Measurements from ENCODE around the gene ADGRA3.

Gene ADGRA3

DNA sequence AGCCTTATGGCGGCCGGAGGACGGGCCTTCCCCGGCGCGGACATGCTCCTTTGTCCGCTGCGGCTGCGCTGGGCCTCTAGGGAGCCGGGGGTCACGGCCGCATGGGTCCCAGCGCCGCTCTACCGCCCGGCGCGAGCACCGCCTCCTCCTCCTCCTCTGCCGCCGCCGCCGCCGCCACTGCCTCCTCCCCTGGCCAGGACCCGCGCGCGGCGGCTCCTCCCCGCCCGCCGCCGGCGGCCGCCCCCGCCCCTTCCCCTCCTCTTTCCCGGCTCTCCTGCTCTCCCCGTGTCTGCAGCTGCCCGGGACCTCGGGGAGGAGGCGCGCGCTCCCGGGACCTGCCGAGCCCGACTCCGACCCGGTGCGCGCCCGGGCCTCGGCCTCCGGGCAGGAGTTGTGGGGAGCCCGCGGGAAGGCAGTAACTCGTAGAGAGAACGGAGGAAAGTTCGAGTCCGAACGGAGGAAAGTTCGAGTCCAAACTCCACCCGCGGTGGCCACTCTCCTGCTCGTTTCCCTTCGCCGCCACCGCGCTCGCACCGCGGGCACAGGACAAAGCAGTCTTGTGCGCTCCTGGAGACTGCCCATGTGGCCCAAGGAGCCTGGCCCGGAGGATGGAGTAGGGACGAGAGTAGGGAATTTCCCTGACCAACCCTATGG is at the start of gene ADGRA3:
Gene ADGRA3 (minus strand): TSS at position 179 of the 654 bp plus-strand sequence. CDS start 282 bp downstream, outside the sequence.
- Mint-ChIP-seq H3K9me3 (peaks cover 2% of the 10 kb centered on the region), H3K36me3 (ENCODE audit: low read depth) (peaks cover 4% of the 10 kb centered on the region), H3K4me1 (peaks cover 22% of the 10 kb centered on the region), H3K4me3 (peak within 1 kb of the TSS; percentile 97 to 99 (median 97)), H3K27ac (peak within 1 kb of the TSS; percentile 98), H3K27me3 (ENCODE audit: low read depth) (no peaks in the 10 kb centered on the region)
- TF ChIP-seq, protein P1, sequence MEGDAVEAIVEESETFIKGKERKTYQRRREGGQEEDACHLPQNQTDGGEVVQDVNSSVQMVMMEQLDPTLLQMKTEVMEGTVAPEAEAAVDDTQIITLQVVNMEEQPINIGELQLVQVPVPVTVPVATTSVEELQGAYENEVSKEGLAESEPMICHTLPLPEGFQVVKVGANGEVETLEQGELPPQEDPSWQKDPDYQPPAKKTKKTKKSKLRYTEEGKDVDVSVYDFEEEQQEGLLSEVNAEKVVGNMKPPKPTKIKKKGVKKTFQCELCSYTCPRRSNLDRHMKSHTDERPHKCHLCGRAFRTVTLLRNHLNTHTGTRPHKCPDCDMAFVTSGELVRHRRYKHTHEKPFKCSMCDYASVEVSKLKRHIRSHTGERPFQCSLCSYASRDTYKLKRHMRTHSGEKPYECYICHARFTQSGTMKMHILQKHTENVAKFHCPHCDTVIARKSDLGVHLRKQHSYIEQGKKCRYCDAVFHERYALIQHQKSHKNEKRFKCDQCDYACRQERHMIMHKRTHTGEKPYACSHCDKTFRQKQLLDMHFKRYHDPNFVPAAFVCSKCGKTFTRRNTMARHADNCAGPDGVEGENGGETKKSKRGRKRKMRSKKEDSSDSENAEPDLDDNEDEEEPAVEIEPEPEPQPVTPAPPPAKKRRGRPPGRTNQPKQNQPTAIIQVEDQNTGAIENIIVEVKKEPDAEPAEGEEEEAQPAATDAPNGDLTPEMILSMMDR (IDR thresholded peaks at IDR 0.05; ENCODE audit: unreplicated experiment in 3 of 3), result no peak

DNA sequence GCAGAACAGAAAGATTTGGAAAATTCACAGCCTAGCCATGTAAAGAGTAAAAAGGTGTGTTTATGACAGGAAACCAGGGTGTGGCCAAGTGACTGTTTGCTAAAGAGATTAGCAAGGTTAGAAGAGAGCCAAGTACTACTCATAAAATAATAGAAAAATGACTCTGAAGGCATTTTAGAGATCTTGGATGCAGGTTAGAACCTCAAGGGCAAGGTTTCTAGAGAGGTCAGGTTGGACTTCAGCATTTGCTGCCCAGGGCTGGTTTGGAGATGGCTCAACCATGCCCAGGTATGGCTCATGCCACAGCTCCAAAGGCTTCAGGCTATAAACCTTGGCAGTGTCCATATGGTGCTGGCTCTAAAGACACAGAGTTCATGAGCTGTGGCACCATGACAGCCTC is 40.6 kb upstream of the ADGRA3 start:
- H3K27ac Mint-ChIP-seq, result no peak overlapping the region
- no peaks in the 10 kb centered on the region for H3K4me1 Mint-ChIP-seq
- H3K36me3 Mint-ChIP-seq (ENCODE audit: low read depth), result no peaks in the 10 kb centered on the region
- H3K9me3 Mint-ChIP-seq, result peaks cover 13% of the 10 kb centered on the region
- TF ChIP-seq, protein P1 (IDR thresholded peaks at IDR 0.05; ENCODE audit: unreplicated experiment in 3 of 3), result no peak
- no peak overlapping the region for H3K4me3 Mint-ChIP-seq
- no peaks in the 10 kb centered on the region for H3K27me3 Mint-ChIP-seq (ENCODE audit: low read depth)

DNA sequence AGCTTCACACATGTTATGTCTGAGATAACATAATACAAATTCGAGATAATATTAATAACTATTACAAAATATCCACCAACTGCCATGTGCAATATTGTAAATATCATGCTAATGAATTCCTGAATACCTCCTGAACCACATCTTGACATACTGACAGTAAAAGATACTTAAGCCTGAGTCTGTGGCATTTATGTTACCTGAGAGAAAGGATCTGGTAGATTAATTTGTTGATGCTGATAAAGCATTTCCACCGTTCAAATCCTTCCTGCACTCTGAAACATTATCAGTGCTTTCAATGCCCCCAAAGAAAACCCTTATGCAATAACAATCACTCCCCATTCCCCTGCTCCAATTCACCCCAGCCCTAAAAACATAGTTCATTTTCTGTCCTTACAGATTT is 38.8 kb upstream of the ADGRA3 start:
- H3K36me3 Mint-ChIP-seq (ENCODE audit: low read depth), result no peaks in the 10 kb centered on the region
- no peak overlapping the region for H3K4me3 Mint-ChIP-seq
- H3K27me3 Mint-ChIP-seq (ENCODE audit: low read depth), result no peaks in the 10 kb centered on the region
- peaks cover 10% of the 10 kb centered on the region for H3K9me3 Mint-ChIP-seq
- no peaks in the 10 kb centered on the region for H3K4me1 Mint-ChIP-seq
- TF ChIP-seq, protein P1 (IDR thresholded peaks at IDR 0.05; ENCODE audit: unreplicated experiment in 3 of 3), result no peak
- H3K27ac Mint-ChIP-seq, result no peak overlapping the region

GRCh38 chr4:22553560-22553959 is 37.7 kb upstream of the ADGRA3 start:
- Mint-ChIP-seq H3K27ac (no peak overlapping the region), H3K27me3 (ENCODE audit: low read depth) (no peaks in the 10 kb centered on the region), H3K9me3 (peaks cover 5% of the 10 kb centered on the region), H3K36me3 (ENCODE audit: low read depth) (no peaks in the 10 kb centered on the region), H3K4me1 (no peaks in the 10 kb centered on the region), H3K4me3 (no peak overlapping the region)
- TF ChIP-seq, protein P1 (IDR thresholded peaks at IDR 0.05; ENCODE audit: unreplicated experiment in 3 of 3), result no peak

- no peak overlapping the region for H3K27ac Mint-ChIP-seq
- H3K36me3 Mint-ChIP-seq (ENCODE audit: low read depth), result no peaks in the 10 kb centered on the region
- H3K4me3 Mint-ChIP-seq, result no peak overlapping the region
- H3K9me3 Mint-ChIP-seq, result peaks cover 5% of the 10 kb centered on the region
- TF ChIP-seq, protein P1 (IDR thresholded peaks at IDR 0.05; ENCODE audit: unreplicated experiment in 3 of 3), result no peak
- no peaks in the 10 kb centered on the region for H3K27me3 Mint-ChIP-seq (ENCODE audit: low read depth)
- H3K4me1 Mint-ChIP-seq, result no peaks in the 10 kb centered on the region
Observed at GRCh38 chr4:22552812-22553211, 36.9 kb upstream of the ADGRA3 start.

DNA sequence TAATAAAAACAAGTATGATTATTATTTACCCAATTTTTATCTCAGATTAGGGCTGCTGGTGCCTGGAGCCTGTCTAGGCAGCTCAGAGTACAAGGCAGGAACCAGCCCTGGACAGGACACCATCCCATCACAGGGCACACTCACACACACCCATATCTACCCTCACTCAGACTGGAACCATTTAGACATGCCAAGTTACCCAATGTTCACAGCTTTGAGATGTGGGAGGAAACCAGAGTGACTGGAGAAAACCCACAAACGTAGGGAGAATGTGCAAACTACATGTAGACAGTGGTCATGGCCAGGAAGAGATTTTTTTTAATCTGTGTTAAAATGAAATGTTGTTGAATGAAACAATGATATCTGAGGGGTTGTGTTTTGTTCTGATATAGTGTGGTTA is 35.7 kb upstream of the ADGRA3 start:
- Mint-ChIP-seq H3K4me1 (no peaks in the 10 kb centered on the region), H3K36me3 (ENCODE audit: low read depth) (no peaks in the 10 kb centered on the region), H3K9me3 (peaks cover 14% of the 10 kb centered on the region), H3K4me3 (no peak overlapping the region), H3K27me3 (ENCODE audit: low read depth) (peaks cover 7% of the 10 kb centered on the region), H3K27ac (no peak overlapping the region)
- TF ChIP-seq, protein P1 (IDR thresholded peaks at IDR 0.05; ENCODE audit: unreplicated experiment in 3 of 3), result no peak

Data from nephron (organoid).